ENCODE data around the gene PIK3C2A.

Gene PIK3C2A

GRCh38 chr11:17211286-17211685, 3.5 kb upstream of the PIK3C2A start:
- no peak for DNase-seq (ENCODE audit: low read depth)

GRCh38 chr11:17209939-17210245, 2.1 kb upstream of the PIK3C2A start:
- DNase-seq (ENCODE audit: low read depth), result no peak

- peak; percentile 81 for DNase-seq (ENCODE audit: low read depth)
Observed at GRCh38 chr11:17208257-17208999, 642 bp upstream of the PIK3C2A start.

GRCh38 chr11:17206463-17206862, 1.3 kb downstream of the PIK3C2A start:
- DNase-seq (ENCODE audit: low read depth), result no peak

GRCh38 chr11:17197431-17197898, 10.3 kb downstream of the PIK3C2A start:
- peak; percentile 52 for DNase-seq (ENCODE audit: low read depth)

- no peak for DNase-seq (ENCODE audit: low read depth)
Observed at GRCh38 chr11:17188675-17189074, 19.1 kb downstream of the PIK3C2A start.

- DNase-seq (ENCODE audit: low read depth), result no peak
Observed at GRCh38 chr11:17186932-17187692, 20.7 kb downstream of the PIK3C2A start.

GRCh38 chr11:17185938-17186337, 21.8 kb downstream of the PIK3C2A start:
- peak; percentile 61 for DNase-seq (ENCODE audit: low read depth)

GRCh38 chr11:17184882-17185587, 22.8 kb downstream of the PIK3C2A start:
- DNase-seq (ENCODE audit: low read depth), result no peak

GRCh38 chr11:17183836-17184235, 23.9 kb downstream of the PIK3C2A start:
- no peak for DNase-seq (ENCODE audit: low read depth)

GRCh38 chr11:17179970-17180369, 27.8 kb downstream of the PIK3C2A start:
- DNase-seq (ENCODE audit: low read depth), result no peak

- DNase-seq (ENCODE audit: low read depth), result no peak
Observed at GRCh38 chr11:17173332-17173731, 34.5 kb downstream of the PIK3C2A start.

GRCh38 chr11:17171916-17172315, 35.9 kb downstream of the PIK3C2A start:
- peak; percentile 11 for DNase-seq (ENCODE audit: low read depth)

- DNase-seq (ENCODE audit: low read depth), result peak; percentile 65
Observed at GRCh38 chr11:17171343-17171742, 36.4 kb downstream of the PIK3C2A start.

- no peak for DNase-seq (ENCODE audit: low read depth)
Observed at GRCh38 chr11:17169876-17170275, 37.9 kb downstream of the PIK3C2A start.

- DNase-seq (ENCODE audit: low read depth), result no peak
Observed at GRCh38 chr11:17165247-17165890, 42.4 kb downstream of the PIK3C2A start.

GRCh38 chr11:17164361-17165246, 43.2 kb downstream of the PIK3C2A start:
- peak; percentile 53 for DNase-seq (ENCODE audit: low read depth)

GRCh38 chr11:17163736-17164135, 44.0 kb downstream of the PIK3C2A start:
- DNase-seq (ENCODE audit: low read depth), result no peak

- DNase-seq (ENCODE audit: low read depth), result no peak
Observed at GRCh38 chr11:17163291-17163690, 44.5 kb downstream of the PIK3C2A start.

- DNase-seq (ENCODE audit: low read depth), result no peak
Observed at GRCh38 chr11:17162376-17162775, 45.4 kb downstream of the PIK3C2A start.

- DNase-seq (ENCODE audit: low read depth), result peak; percentile 10
Observed at GRCh38 chr11:17161515-17161914, 46.3 kb downstream of the PIK3C2A start.
